A549 treated with CORT108297 at 1 μM for 4 hours (cell line): Measurements from ENCODE around the gene RACK1. TPM values are rescaled to one million over a fixed set of nuclear protein-coding genes. Genes with fewer than 3 reads are reported as not detected.

Source experiments
- total RNA-seq: library from RNA; stranded (reverse); fragments of 200-300 nt; extraction: Qiagen RNA extraction; gene quantifications from 5 replicates; pipeline ENCODE4 v1.2.3, GENCODE V29; 2022

RACK1 gene
- 3,244 to 3,679 TPM (median 3,385 TPM) in 5 replicates for total RNA-seq

DNA sequence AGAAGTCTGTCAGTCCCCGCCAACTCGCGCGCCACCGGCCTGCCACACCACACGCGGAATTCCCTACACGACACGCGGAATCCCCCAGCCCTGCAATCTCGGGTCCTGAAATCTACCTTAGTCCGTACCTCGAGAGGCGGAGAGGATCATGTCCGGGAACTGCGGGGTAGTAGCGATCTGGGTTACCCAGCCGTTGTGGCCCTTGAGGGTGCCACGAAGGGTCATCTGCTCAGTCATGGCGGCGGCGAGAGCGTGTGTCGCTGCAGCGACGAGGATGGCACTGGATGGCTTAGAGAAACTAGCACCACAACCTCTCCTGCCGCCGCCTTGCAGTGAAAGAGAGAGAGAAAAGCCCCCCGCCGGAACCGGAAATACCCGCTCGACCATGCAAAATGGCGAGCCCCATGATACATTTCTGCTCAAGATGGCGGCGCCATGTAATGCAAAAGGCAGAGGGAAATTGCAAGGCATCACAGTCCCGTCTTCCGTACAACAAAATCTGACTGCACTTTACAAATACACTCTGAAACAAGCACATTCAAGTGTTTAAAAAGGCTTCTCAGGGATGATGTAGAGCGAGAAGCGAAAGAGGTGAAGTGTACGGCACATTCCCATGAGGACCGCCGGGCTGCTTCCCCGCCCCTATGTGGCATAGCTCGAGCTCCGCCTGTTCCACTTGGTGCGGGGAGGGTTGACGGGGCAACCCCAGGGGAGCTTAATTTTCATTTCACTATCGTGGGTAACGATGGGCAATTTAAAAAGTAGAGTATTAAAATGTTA, at the start of gene RACK1:
RACK1 (minus strand) TSS at position 343 of the 780 bp plus-strand sequence; CDS start at position 237, 106 bp downstream.

DNA sequence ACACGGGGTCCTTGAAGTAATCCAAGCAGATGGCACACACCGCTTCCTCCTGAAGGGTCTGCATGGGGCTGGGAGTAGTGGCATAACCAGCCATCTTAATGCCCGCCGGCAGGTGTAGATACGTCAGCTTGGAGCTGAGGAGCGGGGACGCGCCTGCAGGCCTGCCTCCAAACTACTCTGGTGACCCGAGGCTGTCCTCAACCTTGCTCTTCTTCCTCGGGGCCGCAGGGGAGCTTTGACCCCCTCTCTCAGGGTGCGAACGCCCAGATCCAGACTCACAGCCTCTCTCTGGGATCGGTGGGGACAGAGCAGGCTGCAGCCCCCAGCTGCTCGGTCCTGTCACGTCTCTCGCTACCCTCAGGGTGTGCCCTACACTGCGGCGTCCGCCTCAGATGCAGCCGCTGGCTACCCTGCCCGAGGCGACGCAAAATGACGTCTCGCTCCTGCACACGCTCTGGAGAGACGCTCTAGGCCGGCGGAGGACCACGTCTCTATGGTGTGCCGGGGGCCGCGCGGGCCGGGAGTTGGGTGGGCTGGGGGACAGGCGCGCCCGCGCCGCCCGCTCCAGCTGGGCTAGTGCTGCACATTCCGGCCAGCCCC, 17.1 kb upstream of the RACK1 start, which contains the start of gene TRIM52:
TRIM52 (minus strand) TSS at position 424 of the 600 bp plus-strand sequence; CDS start at position 94, 330 bp downstream.

DNA sequence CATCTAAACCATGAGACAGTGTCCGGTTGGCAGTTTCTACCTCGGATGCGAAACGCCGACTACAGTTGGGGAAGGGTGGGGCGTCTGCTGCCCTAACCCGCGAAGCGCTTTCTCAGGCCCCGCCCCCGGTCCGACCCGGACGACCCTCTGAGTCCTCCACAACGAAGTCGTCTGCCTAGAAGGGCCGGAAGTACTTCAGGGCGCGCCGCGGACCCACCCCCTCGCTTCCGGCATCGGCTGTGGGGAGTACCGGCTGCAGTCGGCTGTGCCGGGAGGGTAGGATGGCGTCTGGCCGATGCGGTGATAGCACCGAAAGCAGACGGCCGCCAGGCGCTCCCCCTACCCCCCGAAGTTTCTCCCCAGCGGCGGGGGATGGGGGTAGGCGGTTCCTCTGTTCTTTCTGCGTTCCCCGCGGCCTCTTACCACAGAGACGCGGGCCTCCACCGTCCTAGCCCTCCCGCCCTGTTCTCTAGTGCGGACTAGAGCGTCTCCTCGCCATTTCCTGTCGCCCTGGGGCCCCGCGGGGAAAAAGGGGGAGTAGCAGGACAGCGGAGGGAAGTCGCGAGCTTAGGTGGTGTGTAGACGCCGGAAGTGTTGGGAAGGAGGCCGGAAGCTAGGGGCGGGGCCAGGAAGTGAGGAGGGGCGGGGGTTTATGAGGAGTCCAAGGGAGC, 20.5 kb downstream of the RACK1 start, which contains the start of gene TRIM41:
TRIM41 (plus strand) TSS at position 224 of the 671 bp plus-strand sequence. CDS start 719 bp downstream, outside the sequence.

GRCh38 chr5:181204826-181205760, 38.6 kb downstream of the RACK1 start, which contains the start of gene TRIM7:
TSS of gene TRIM7 (minus strand) at chr5:181205196. CDS start at chr5:181205110, 86 bp downstream.

Other genes starting within 250 kb of the RACK1 start
- 0.73 to 1.3 TPM (median 0.95 TPM) in 5 replicates for gene BTNL9, start 203.6 kb downstream of the RACK1 start, total RNA-seq
- not detected in 5 replicates for gene OR2V1, start 112.7 kb downstream of the RACK1 start, total RNA-seq
- gene OR2V2, start 96.3 kb downstream of the RACK1 start, total RNA-seq, result not detected in 5 replicates
- gene TRIM7, start 38.7 kb downstream of the RACK1 start, total RNA-seq, result 30.9 to 45.8 TPM (median 43.5 TPM) in 5 replicates
- gene TRIM41, start 20.6 kb downstream of the RACK1 start, total RNA-seq, result 19.2 to 30.7 TPM (median 29.3 TPM) in 5 replicates
- gene TRIM52, start 17.2 kb upstream of the RACK1 start, total RNA-seq, result 5.4 to 6.9 TPM (median 6.5 TPM) in 5 replicates
- not detected in 5 replicates for gene OR4F3, start 123.4 kb upstream of the RACK1 start, total RNA-seq